ENCODE measurements around the gene RGS12.

RGS12 gene

DNA sequence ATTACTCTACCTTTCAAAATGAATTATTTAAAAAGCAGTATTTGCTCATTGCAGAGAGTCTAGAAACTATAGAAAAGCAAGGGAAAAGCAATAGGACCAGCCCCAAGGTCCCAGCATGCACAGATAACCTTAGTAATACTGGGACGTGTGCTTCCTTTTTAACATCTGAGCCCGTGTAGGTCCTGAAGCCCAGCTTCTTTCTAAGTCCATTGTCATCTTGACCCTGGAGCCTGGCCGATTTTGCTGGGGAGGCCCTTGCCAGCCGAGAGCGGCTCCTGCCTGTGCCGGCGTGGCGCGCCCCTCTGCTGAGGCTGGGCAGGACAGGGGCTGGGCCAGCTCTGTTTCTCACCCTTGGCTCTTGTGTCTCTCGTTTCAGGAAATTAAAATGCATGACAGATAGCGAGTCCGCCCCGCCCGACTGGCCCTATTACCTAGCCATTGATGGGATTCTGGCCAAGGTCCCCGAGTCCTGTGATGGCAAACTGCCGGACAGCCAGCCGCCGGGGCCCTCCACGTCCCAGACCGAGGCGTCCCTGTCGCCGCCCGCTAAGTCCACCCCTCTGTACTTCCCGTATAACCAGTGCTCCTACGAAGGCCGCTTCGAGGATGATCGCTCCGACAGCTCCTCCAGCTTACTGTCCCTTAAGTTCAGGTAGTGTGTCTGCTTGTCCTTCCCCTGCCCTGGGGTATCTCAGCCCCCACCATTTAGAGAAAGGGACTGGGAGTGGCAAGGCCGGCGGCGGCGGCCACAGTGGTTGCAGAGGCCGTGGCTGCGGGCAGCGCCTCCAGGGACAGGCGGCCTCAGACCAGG lies 39.8 kb upstream of the RGS12 start:
- no peak for DNase-seq (ENCODE audit: low read depth, low spot score)

DNA sequence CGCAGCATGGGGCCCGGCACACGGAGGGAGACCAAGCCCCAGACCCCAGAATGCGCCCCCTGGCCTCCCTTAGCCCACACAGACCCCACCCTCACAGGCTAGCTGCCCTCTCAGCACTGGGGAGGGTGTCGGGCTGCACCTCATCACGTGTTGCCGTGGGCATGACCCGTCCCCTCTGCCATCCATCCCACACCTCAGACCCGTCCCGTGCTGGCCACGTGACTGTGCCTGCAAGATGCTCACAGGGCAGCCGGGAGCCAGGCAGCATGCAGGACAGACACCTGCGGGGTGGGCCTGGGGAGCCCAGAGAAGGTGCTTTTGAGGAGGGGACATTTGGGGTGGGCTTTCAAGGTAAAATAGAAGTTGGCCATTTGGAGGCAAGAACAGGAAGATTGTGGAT lies 39.0 kb upstream of the RGS12 start:
- DNase-seq (ENCODE audit: low read depth, low spot score): no peak

DNA sequence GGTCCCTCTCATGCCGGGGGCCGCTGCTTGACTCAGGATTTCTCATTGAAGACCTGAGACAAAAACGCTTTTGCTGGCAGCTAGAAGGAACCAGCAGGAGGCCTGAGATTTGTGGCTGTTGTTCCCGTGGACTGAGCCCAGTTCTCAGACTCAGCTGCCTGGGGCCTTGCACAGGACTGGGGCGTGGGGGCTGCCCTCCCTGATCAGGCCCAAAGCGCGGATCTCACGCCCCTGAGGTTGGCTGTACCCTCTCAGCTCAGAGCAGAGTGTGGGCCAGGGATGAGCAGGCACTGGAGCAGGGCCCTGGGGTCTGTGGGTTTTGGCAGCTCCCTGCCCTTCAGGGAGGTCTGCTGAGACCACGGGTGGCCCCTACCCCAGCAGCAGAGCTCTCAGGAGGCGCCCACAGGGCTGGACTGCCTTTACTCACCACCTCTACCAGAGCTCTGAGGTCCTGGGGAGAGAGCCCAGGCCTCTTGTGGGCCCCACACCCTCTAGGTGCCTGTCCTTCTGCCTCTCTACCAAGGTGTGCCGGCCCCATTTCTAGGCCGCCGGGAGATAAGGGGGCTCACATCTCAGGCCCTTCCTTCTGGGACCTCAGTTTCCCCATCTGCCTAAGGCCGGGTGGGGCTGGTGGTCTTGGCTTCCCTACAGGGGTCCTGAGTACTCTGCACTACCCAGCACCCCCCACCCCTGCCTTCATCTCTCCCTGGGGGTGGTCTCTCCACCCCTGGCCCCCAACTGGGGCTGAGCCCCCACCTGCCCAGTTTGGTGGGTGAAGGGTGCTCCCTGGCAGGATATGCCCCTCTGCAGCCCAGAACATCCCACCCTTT lies 38.3 kb upstream of the RGS12 start:
- no peak for DNase-seq (ENCODE audit: low read depth, low spot score)

DNA sequence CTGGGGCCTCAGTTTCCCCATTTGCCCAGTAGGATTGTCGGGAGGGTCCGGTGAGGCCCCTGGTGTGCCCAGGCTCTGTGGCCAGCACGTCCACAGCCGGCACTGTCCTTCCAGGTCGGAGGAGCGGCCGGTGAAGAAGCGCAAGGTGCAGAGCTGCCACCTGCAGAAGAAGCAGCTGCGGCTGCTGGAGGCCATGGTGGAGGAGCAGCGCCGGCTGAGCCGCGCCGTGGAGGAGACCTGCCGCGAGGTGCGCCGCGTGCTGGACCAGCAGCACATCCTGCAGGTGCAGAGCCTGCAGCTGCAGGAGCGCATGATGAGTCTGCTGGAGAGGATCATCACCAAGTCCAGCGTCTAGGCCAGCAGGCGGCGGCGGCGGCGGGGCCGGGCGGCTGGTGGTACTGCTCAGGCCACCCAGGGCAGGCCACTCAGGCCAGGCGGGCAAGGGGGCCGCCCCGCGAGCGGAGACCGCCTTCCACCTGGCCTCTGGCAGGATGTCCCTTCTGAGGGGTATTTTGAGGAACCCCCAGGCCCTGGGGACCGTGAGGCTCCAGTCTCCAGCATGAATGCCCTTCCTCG lies 37.1 kb upstream of the RGS12 start:
- no peak for DNase-seq (ENCODE audit: low read depth, low spot score)

DNA sequence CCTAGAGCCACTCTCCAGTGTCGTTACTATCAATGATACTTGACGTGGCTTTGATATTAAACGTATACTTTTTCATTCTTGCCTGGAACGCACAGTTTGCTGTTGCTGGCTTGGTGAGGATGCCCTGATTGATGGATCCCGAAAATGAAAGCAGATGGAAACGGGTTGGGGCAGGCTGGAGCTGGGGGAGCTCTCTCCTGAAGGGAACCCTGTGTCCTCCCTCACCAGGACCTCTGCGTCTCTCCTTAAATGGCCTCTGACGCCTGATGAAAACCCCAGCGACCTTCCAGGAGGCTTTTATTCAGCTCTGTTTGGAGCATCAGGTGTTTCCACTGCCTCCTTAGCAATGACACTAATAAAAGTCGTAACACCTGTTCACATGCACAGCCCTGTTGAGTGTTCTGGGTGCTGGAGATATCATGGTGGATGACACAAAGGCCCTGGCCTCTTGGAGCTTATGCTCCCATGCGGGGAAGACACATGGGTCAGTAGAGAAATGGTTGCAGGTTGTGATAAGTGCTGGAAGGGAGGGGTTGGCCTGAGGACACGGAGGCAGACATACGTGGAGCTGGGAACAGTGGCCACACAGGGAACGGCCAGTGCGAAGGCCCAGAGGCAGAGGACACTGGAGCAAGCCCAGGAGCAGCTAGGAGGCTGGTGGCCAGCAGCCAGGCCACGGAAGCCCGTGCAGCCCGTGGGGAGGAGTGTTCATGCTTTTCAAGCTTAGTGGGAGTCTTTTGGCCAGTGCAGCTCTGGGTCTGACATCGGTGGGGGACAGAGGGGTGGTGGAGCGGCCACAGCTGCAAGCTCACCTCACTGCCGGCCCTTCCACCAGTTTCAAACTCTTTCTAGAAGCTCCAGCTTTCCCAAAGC lies 36.4 kb upstream of the RGS12 start:
- no peak for DNase-seq (ENCODE audit: low read depth, low spot score)

DNA sequence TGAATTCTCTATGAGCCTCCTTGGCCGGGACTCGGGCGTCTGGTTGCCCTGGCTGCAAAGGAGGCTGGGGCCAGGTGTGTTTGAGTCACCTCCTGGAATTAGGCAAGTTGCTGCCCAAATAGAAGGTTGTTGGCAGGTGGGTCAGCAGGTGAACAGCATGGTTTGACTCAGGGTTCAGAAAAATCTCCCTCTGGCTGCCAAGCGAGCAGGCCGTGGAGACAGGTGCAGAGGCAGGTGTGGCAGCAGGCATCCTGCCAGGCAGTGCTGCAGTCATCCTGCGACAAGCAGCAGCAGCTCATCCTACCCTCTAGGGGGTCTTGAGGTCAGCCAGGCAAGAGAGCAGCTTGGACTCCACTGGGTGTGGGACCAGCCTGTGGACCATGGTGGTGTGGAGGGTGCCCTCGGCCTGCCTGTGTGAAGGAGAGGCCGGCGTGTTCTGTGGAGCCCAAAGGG lies 35.7 kb upstream of the RGS12 start:
- no peak for DNase-seq (ENCODE audit: low read depth, low spot score)

DNA sequence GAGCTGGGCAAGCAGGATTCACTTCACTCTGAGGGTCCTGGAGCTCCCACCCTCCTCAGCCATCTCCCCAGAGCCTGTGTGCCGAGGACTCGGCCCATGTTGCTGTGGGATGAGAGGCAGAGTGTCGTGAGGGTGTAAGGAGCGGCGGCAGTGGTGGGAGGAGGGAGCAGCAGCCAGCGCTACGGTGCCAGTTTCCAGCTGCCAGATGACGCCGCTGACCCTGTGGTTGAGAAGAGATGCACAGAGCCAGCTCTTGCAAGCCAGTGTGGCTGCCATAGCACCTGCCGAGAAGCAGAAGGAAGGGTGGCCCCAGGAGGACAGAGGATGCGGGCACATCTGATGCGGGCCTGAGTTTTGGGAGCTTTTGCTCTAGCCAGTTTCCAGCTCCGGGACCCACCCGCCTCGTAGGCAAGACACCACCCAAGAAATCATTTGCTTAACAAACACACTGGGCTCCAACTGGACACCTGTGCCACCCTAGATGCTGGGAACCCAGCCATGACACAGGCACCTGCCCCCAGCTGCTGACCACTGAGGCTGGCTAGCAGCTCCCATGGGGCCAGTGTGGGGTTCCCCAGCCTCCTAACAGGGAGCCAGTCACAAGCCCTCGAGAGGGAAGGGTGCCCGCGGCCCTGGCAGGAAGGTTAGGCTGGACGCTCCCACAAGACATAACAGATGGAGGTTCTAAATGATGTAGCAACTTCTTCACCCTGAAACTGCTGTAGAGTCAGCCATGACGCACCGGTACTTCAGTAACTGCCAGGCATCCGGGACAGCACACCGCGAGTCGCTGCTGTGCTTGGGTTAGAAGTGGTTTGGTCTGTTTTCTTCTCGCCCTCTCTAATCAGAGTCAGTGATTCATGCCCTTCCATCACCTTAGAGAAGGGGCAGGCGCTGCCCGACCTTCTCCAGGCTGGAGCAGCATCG lies 35.0 kb upstream of the RGS12 start:
- DNase-seq (ENCODE audit: low read depth, low spot score): no peak

DNA sequence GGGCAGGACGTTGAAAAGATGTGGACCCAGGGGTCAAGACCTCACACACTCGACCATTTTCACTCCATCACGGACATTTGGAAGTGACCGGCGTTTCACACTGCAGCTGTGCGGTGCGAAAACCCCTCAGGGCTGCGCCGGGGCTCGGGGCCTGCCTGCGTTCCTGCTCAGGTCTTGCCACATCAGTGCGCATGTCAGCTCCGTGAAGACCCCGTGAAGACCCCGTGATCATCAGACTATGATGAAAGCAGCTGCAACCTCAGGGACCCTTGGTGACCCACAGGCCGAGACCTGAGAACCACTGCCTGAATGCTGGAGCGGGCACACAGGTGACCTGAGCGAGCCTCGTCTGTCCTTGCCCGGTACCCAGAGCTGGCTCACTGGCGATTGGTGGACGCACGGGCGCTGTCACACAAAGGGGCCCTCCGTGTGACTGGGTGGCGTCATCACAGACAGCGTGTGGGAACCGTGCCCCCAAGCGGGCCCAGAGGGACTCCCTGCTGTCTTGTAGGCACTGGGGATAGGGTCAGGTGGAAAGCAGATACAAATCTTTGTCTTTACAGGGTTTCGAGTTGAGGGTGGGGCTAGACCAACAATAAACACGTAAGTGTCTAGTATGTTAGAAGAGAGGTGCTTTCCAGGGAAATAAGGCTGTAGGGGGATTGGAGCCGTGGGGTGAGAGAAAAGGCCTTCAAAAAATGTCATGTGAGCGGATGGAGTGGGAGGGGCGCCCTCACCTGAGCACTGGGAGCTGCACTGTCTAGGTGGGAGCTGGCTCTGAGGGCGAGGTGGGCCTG lies 31.2 kb upstream of the RGS12 start:
- no peak for DNase-seq (ENCODE audit: low read depth, low spot score)

DNA sequence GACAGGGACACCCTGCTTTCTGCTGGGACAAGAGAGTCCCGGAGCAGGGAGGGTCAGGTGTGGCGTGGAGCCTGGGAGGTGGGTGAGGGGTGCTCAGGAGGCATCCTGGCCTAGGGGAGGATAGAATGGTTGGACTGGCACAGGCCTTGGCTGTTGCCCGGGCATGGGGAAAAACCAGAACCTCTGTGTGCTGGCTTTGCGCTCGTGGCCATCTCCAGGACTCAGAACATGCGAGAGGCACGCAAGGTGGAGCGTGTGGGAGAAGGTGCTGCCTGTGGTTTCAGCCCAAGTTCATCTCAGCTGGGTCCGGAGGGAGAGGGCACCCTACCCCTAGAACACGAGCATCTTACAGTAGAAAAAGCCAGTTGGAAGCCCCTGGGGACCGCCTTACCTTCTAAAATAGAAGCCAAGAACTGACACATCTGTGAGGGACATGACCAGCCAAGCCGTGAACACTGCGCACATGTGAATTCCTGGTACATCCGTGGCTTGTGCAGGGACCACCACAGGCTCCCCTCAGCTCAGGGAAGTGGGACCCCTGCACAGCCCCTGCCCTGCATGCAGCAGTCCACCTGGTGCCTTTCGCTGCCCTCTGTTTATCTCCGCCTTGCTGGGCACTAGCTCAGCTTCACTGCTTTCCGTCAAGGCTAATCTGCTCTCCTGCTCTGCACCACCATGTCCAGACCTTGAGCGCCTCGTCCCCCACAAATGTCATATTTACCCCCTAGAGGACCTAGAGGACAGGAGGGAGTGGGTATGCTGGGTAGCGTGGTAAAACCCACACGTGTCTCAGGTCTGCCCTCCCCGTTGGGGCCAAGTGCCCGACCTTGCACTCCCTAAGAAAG lies 30.4 kb upstream of the RGS12 start:
- no peak for DNase-seq (ENCODE audit: low read depth, low spot score)

DNA sequence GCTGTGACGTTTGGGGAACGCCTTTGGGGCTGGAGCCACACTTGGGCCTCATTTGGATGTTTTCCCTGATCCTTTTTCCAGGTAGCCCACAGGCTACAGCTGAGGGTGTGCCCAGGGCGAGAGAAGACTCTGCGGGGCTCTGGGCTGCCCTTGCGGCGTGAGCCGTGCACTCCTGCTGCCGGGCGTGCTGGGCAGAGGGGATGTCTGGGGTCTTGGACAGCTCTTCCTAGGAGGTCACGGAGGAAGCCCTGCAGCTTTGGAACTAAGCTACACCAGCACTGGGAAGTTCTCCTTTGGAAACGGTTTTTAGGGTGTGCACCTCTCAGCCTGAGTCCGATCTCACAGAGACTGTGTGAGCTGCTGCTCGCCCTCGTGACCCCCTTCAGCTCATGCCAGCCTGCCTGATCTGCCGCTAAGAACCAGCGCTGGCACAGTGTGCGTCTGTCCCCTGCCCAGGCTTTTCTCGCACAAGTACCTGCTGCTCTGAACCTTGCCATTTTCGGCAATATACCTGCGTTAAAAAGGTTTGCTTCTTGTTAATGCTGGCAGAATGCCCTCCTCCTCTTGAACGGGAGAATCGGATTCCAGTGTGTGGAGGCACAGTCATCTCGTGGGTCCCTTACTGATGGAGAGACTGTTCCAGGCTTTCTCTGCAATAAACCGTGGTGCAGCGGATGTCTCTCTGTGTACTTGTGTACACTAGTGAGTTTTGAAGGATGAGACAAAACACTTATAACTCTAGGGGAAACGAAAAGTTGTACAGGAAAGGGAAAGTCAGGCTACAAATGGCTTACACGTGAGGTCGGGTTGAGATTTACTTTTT lies 29.6 kb upstream of the RGS12 start:
- DNase-seq (ENCODE audit: low read depth, low spot score): no peak

DNA sequence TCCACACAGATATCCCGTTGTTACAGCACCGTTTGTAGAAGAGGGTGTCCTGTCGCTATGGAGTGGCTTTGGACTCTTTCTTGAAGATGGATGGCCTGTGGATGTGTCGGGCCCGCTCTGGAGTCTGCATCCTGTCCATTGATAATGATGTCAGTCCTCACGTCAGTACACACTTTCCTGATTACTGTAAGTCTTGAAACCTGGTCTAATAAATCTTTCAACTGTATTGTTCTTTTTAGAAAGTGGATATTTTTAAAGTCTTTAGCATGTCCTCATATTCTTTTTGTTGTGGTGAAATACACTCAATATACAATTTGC lies 29.0 kb upstream of the RGS12 start:
- no peak for DNase-seq (ENCODE audit: low read depth, low spot score)

DNA sequence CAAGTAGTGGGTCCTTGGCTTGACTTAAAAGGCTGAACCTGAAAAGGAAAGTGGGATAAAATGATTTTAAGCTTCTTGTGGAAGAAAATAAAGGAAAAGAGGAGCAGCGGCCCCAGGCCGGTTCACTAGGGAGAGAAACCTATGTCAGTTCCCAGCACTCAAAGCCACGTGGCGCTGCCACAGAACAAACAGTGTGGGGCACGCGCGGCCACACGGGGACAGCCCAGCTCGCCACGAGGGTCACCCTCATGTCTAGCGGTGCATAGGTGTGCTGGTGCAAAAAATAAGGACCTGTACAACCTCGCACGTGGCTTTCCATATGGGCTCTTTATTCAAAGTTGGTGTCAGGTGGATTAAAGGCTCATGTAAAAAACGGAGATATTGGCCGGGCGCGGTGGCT lies 26.7 kb upstream of the RGS12 start:
- no peak for DNase-seq (ENCODE audit: low read depth, low spot score)

DNA sequence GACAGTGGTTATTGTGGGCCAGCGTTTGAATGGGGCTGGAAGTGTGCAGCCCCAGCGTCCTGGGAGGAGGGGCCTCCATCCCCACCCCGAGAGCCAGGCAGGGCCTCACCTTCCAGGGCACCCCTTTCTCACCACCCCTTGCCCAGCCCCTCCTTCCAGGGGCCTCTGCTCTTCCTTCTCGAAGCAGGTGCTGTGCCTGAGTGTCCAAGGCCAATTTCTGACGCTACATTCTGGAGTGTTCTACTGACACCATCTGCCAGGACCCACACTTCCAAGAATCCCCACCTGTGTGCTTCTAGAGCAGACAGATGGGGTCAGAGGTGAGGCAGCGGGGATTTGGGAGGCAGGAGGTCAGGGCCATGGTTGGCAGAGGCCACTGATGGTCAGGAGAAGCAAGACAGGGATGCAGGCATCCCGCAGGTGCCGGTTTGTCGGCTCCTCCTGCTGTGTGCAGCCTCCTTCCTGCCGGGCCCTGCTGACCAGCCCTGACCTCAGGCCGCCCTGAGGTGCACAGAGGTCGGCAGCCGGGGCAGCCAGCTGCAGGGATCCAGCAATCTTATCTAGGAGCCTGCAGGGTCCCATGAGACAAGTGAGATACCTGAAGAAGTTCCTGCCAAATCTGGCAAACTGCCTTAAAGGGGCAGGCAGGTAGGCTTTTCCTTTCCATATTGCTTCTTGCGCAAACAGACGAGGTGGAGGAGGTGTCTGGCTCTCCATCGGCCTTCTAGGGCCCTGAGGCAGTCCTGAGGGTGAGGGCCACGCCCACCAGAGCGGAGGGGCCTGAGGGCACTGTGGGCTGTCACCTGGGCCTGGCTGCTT lies 25.0 kb upstream of the RGS12 start:
- no peak for DNase-seq (ENCODE audit: low read depth, low spot score)

DNA sequence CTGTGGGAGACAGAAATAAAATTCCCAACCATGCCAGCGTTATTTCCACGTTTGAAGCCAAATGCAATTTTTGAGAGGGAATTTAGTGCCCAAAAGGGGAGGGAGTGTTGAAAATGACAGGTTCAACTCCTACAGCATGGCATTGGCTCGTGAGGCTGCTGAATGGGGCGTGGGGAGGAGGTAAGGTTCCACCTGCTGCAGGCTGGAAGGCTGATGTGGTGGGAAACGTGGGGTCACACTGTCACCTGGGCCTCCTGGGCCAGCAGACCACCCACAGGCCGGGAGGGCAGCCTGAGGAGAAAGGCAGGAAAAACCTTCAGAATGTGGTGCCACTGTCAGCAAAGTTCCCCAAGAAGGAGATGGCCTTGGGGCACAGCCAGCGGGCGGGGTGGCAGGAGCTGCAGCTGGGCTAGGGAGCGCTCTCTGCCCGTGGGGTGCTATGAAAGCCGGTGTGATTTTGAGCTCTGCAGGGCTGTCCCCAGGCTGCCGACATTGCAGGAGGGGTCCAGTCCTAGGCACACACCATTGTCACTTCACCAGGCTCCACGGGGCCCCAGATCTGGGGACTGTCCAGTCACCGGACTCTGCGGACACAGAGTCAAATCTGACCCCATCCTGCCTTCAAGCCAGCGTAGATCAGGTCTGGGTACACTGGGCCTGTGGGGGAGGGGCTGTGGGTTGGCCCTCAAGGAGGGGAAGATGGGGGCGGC lies 24.3 kb upstream of the RGS12 start:
- no peak for DNase-seq (ENCODE audit: low read depth, low spot score)

DNA sequence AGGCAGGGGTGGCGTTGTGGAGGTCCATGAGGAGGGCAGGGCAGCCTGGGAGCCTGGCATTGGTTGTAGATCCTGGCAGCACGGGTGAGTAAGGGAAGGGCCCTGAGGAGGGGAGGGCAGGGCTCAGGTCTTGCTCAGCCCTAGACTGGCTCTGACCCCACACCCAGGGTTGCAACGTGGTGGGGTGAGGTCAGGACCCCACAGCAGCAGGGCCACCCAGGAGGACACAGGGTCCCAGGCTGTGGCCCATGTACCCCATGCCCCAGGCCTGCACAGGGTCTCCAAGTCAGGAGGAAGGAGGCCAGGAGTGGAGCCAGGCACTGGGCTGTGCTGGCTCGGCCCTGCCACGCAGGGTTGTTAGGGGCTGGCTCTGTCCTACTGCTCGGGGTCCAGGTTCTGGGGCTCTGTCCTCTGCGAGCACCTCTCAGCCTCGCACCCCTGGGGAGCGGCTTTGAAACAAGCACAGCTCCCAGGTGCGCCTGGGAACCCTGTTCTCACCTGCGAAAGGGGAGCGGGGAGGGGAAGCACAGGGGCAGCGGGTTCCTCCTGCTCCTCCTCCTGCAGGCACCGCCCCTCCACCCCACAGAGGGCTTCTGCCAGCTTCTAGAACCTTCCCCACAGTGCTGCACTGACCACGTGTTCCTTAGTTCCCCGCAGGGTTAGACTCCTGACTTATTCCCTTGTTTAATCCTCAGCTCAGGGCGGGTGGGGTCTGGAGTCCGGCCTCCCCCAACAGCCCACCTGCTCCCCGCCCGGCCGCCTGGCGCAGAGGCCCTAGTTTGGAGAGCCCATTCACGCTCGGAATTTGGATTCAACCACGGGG lies 23.5 kb upstream of the RGS12 start:
- DNase-seq (ENCODE audit: low read depth, low spot score): no peak
